ENCODE data around the gene ZBTB16.

The ZBTB16 gene, protein sequence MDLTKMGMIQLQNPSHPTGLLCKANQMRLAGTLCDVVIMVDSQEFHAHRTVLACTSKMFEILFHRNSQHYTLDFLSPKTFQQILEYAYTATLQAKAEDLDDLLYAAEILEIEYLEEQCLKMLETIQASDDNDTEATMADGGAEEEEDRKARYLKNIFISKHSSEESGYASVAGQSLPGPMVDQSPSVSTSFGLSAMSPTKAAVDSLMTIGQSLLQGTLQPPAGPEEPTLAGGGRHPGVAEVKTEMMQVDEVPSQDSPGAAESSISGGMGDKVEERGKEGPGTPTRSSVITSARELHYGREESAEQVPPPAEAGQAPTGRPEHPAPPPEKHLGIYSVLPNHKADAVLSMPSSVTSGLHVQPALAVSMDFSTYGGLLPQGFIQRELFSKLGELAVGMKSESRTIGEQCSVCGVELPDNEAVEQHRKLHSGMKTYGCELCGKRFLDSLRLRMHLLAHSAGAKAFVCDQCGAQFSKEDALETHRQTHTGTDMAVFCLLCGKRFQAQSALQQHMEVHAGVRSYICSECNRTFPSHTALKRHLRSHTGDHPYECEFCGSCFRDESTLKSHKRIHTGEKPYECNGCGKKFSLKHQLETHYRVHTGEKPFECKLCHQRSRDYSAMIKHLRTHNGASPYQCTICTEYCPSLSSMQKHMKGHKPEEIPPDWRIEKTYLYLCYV
- 30.9 to 43.4 reads per million in 2 donors for total RNA-seq

DNA sequence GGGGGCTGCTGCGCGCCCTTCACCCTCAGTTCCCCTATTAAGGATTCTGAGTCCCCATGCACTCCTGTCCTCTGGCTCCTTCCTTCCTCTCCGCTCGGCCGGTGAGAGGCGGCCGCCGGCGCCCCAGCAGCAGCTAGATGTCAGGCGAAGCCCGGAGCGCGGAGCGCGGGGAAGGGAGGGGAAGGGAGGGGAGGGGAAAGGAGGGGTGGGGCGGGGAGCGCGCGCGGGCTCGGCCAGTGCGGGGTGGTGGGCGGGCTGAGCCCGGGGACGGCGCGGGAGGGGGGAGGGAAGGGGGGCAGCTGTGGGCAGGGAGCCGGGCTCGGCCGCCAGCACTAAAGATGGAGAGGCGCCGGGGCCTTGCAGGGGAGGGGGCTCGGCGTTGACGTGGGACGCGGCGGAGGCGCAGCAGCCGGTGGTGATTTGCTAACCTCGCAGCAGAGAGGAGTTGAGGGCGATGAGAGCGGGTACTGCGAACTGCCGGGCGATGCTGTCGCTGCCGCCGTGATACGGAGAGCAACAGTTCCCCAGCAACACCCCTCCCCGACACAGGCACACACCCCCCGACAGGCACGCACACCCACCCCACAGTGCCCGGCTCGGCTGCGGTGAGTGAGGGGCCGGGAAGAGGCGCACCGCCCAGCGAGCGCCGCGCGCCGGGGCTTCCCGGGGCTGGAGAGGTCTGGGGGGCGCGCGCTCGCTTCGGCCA lies at the start of gene ZBTB16:
Gene ZBTB16, plus strand, starts transcription at position 434 of the 706 bp plus-strand sequence. CDS start 3,590 bp downstream, outside the sequence.
- peak; percentile 26 to 86 (median 66) for DNase-seq

DNA sequence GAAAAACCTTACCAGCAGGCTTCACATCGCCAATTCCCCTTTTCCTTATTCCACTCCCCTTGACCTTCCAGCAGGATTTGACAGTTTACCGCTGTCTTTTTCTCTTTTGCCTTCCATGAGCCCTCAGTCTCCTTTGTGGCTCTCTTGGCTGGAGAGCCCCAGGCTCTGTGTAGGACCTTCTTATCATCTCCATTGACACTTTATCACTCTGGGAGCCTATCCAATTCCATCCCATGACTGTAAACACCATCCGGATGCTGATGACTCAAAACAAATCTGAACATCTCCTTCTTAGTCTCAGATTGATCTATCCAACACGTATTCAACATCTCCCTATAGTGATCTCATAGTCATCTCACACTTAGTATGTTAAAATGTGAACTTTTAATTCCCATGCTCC lies 48.6 kb upstream of the ZBTB16 start:
- no peak for DNase-seq

DNA sequence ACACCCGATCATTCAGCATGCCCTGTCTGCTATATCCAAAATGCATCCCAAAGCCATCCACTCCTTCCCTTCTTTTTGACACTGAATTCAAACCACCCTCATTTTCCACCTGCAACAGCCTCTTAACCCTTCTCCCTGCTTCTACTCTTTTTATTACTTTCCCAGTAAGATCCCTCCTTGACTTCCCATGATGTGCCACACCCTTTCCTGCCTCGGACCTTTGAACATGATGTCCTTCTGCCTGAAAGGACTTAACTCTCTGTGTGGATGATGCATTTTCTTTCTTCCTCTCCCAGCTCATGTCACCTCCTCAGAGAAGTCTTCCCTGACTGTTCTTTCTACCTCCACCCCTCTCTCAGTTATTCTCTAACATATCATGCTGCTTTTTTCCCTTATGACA lies 48.1 kb upstream of the ZBTB16 start:
- no peak for DNase-seq

DNA sequence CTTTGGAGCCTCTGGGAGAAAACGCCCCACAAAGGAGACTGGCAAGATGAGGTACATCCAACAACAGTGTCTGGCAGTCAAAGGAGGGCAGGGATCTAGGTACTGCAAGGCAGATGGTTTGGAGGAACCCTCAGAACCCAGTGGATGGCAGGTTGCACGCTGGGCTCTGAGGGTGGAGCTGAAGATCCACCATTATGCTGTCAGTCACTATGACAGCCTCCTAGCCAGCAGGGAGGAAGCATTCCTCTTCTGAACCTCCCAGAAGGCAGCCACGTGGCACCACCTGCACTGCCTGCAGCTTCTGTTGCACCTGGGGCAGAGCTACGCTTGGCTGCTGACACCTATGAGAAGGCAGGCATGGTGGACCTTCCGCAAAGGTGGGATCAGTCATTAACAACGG lies 44.4 kb upstream of the ZBTB16 start:
- no peak for DNase-seq

DNA sequence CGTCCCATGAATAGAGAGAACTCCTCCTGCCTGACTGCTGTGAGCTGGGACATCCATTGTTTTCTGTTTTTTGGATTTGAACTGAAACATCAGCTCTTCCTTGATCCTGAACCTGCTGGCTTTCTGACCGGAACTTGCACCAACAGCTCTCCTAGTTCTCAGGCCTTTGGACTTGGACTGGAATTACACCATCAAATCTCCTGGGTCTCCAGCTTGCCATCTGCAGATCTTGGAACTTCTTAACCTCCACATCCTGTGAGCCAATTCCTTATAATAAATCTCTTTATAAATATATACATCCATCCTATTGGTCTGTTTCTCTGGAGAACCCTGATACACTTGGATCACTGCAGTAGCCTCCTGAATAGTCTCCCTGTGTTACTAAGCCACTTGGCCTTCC lies 42.5 kb upstream of the ZBTB16 start:
- no peak for DNase-seq

DNA sequence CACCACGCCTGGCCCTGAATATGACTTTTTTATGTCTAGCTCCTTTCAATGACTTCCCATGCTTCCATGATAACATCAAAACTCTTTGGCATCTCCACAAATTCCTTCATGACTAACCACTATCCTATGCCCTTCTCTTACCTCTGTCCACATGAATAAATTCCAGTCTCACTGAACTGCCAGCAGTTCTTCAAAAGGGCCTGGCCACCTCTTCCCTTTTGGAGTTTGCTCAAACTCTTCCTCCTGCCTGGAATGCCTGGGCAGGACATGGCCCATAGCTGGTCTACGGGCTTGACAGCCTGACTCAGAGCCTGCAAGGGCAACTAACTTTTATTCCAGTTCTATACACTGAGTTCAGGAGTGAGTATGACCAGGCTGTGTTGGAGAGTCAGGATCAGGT lies 41.8 kb upstream of the ZBTB16 start:
- DNase-seq = no peak

DNA sequence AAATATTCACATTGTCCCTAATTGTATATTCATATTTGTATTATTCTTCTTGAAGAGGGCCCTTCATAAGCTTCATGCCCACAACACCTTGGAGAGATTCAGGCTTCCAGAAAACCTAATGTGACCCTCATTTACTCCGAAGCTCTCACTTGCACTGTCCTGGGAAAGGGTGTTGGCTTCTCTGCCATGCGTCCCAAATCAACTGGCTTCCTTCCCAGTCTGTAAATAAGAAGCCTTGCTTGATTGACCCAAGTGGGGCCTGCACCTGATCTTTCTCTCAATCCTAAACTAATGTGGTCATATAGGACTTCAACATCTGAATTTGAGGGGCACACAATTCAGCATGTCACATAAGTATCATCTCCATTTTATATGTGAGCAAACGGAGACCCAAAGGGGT lies 40.5 kb upstream of the ZBTB16 start:
- no peak for DNase-seq

DNA sequence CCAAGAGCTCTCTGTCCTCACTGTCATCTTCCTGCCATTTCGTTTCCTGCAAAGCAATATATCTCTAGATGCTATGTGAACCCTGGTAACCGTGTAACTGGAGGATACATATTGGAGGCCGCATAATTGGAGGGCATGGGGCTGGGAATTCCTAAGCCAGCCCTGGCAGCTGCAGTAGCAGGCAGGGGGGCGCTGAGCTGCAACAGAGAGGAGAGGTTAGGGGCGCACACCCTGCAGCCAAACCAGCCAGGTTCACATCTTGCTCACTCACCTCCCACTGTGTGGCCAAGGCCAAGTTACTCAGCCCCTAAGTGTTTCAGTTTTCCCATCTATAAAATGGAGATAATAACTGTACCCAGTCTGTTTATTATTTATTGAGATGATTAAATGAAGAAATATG lies 39.9 kb upstream of the ZBTB16 start:
- DNase-seq = no peak

DNA sequence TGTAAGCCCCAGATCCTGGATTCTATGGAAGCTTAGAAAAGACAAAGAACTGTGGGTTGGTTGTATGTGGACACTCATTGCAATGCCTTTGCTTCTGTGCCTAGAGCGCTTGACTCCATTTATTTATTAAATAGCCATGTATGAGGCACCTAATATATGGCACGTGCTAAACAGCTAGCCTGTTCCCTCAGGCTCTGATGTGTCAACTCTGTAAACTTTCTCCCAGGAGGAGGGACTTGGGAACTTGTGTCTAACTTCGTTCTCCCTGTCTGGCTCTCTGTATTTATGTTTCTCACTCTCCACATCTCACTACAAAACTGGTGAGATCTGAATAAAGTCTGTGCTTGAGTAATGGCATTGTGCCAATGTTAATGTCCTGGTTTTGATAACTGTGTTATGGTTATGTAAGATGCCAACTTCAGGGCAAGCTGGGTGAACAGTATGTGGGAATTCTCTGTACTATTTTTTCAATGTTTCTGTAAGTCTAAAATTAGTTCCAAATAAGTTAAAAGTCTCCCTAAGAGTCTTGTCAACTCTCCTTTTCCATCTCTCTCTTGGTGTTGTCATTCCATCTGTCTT lies 34.1 kb upstream of the ZBTB16 start:
- no peak for DNase-seq

DNA sequence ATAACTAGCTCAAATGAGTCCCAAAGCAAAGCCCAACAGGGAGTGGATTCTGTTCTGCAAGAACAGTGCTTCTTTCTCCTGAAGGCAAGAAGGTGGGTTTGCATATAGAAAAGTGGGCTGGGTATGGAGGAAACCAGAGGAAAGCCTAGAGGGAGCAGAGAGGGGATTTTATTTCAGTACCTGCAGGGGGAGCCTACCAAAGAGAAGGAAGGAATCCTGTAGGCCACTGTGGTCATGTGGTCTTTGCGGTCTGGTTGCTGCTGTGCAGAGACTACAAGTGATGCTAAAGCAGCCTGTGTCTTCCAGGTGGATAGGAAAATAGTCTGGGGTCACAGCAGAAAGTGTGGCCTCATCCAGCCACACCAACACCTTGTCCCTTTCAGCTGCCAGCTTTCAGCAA lies 33.2 kb upstream of the ZBTB16 start:
- peak in 2 of 5 experiments; percentile 24 to 61 for DNase-seq

DNA sequence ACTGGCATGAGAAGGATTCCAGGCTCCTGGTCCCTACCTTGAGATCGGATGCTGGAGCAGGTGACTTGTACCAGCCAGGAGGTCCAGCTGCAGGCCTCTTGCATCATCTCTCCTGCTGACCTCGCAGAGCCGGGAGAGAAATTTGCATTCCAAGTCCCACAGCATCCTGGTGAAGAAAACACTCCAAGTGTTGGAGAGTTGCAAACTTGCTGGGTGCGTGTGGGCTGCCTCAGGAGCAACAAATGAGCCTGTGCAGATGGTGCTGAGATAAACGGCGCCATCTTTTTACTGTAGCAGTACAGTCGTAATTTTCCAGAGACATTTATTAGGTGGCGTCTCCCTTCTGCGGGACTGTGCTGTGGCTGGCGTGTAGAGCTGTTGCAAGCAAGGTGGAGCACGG lies 32.1 kb upstream of the ZBTB16 start:
- DNase-seq = no peak

DNA sequence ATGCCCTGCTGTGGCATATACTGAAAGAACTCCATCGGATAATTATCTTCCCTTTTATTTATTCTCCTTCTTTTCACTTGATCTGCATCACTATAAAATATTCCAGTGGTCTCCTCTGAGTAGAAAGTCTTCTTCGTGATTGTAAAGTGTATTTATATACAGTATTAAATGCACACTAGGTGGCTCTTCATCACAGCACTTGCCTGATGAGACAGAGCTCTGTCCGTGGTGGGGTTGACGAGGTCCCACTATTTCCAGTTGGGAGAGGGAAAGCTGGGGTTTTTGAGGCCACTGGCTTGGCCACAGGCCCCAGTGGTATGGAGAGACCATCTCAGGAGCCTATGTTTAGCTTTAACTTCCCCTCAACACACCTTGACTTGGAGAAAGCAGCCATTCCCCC lies 31.6 kb upstream of the ZBTB16 start:
- DNase-seq = no peak

DNA sequence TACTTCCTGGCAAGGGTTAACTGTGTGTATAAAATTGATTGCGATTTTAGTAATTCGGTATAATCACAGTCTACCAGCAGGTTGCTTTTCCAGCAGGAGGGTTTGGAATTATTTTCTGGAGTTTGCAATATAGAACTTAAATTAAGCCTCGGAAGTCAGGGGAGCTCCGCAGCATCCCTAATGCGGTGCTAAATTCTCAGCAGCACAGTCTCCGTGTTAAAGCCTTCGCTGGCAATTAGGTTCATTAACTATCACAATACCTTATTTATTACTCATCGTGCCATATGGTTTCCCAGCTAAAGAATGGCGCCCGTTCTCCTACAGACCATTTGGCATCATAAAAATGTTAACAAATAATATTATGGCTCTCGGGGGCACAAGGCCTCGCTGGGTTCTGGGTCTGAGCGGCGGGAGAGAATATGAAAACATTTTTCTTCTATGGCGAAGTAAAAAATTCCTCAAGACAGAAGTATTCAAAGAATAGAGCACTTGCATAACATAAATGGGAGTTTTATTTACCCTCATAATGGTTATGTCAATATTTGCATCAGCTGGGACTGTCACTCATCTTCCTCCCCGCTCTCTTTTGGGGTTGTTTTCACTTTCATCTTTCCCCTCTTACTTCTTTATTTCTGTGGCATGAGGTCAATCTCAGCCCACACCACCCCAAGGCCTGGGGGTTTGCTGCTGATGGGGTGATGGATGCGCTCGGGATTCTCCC lies 28.1 kb upstream of the ZBTB16 start:
- DNase-seq = no peak

DNA sequence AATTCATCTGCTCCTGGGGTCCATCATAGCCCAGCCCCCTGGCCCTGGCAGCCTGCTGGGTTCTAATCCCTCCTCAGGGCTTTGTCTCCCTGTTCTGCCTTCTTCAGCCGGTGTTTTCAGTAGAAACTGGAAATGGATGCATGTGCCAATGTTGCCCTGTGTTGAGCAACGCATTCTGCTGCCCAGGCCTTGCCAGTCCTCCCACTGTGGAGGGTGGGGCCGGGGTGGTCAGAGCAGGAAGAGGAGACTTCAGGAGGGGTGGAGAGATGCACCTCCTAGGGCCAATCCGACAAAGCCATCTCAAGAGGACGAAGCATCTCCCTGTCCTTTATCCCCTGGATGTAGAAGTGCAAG lies 27.6 kb upstream of the ZBTB16 start:
- no peak for DNase-seq

DNA sequence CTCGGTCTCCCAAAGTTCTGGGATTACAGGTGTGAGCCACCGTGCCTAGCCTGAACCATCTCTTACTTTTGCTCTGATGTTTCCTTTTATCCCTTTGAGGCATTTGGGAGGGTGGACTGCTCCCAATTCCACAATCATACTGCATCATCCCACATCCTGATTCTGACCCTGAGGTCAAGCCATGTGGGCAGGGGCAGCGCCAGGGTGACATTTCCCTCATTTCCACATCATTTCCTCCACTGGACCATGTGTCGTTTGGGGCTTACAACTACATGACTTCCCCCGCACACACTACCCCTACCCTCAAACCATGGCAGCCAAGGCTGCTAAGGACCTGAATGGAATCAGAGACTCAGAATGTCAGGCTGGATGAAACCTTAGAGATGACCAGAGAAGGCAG lies 26.4 kb upstream of the ZBTB16 start:
- no peak for DNase-seq

DNA sequence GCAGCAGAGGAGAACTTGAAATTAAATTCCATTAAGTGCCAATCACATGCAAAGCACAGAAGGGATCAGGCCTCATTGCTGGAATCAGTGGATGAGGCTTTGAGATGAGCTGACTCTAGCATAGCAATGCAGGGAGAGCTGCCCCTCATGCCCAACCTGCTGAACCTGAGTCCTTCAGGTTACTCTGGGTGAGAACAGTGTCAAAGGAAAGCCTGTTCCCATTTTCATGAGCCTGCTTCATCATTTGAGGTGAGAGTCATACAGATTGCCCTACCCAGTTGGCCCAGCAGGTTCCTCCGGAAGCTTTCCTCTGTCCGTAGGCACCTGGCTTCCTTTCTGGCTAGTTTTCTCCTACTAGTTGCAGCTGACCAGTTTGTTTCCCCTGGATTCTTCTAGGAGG lies 25.9 kb upstream of the ZBTB16 start:
- no peak for DNase-seq

DNA sequence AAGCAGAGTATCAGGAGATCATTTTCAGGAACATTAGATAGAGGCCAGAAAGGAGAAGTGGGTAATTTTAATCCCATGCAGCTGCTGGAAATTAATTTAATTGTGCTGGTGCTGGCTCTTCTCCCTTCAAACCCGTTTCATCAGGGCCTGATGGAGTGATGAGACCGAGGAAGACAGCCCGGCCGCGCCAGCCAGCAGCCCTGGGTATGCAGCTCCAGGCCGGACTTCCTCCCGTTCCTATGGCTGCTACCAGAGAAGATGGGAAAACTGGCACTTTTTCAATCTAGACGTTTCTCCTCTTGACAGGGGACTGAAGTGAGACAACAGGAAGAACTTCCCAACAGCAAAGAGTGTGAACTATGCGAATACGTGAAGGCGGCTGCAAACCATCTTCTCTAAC lies 24.6 kb upstream of the ZBTB16 start:
- DNase-seq = no peak

DNA sequence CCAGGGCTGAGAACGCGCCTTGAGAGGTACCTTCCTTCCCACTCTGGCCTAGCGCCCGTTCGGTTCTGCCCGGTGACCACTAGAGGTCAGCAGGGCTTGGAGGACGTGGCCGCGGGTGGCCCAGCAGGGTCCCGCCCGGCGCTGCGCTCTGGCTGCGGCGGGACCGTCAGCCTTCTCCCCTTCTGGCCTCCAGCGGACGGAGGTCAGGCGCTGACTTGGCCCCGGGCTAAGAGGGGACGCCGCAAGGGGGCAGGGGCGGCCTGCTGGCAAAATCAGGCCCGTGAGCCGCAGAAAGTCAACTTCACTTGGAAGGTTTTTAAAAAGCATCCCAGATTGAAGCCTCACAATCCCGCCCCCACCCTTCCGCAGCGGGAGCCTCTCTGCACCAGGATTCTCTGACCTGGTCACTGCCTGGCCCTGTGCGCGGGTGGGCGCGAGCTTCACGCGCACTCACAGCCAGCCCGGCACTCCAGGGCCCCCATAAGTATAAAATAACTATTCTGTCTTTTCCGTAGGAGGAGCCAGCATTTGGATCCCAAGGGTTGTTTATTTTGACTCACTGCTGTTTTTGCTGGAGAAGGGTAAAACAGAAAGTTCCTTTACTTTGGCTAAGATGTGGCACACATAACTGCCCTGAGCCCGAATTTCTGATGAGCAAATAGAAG lies 23.2 kb upstream of the ZBTB16 start:
- DNase-seq = peak; percentile 20 to 47 (median 33)

DNA sequence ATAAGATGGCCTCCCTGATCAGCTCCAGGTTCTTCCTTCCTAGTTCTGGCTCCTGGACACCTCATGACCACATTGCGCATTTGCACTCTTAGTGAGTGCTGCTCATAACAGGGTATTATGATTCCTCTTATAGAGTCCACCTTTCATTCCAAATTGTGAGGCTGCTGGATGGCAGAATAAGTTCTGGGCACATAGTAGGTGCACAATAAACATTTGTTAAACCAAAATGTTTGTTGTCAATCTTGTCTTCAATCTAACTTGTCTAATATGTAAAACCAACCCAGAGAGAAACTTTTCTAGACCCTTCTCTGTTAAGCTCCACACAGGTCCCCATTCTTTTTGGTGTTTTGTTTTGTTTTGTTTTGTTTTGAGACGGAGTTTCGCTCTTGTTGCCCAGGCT lies 22.6 kb upstream of the ZBTB16 start:
- no peak for DNase-seq

DNA sequence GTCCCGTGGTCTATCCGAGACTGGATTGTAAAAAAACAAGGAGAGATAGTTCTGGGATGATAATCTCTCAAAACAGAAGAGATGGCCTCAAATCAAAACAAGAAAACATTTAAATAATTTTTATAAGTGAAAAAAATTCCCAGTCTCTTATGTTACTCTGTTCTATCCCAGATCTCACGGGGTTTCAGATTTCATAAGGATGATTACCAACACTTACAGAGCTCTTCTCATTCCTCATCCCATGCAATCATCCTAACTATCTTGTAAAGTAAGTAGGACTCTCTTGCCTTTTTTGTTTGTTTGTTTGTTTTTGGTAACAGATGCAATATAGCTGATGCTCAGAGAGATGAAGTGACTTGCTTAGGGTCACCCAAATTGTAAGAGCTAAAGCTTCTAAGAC lies 20.0 kb upstream of the ZBTB16 start:
- DNase-seq = no peak

DNA sequence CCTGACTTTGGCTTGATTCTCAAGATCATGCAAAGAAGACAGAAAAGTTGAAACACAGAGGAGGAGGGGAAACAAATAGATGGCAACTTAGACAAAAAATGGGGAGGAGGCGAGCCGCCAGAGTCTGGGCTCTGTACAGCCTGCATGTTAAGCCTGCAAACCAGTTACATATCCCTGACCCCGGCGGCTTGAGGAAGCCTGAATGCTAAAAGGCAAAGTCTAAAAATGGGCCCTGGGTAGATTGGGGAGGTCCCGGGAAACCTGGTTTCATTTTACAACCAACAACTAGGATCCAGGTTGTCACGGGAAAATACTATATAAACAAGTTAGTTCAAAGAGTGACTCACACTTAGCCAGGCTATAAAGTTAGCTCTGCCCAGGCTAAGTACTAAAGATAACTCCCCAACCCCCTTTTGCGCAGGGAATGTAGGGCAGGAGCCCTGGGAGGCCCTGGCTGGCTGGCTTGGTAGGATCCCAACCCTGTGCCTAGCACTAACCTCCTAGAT lies 18.8 kb upstream of the ZBTB16 start:
- no peak for DNase-seq

DNA sequence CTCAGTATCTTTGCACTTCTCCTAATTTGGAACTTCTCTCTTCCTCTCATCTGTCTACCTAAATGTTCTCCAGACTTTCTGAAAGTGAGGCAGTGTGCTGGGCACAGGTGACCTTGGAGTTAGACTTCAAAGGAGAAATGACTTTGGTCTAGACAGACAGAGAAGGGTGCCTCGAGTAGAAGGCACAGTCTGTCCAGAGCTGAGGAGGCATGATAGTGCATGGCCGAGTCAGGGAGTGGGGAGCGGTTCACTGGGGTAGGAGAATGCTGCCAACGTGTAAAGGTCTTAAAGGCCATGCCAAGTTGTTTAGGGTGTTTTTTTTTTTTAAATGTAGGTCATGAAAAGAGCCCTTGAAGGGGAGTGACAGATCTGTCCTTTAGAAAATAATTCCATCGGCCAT lies 17.3 kb upstream of the ZBTB16 start:
- DNase-seq = no peak
